HUES64 (cell line): ENCODE data around the gene ACAP3.

Experiments used
- H3K27ac ChIP-seq: 2 replicates; pipeline ENCODE4 v1.7.0; 2013; ENCODE audit warnings: low read depth, low read length, inconsistent platforms
- H3K27me3 ChIP-seq: 2 replicates; pipeline ENCODE4 v1.6.1; 2013; ENCODE audit warnings: mild to moderate bottlenecking, low read length; ENCODE audit not compliant: insufficient read depth
- H3K36me3 ChIP-seq: 2 replicates; pipeline ENCODE4 v1.6.1; 2013; ENCODE audit warnings: mild to moderate bottlenecking, low read length; ENCODE audit not compliant: insufficient read depth
- H3K4me1 ChIP-seq: 2 replicates; pipeline ENCODE4 v1.6.1; 2013; ENCODE audit warnings: mild to moderate bottlenecking, low read length, moderate library complexity; ENCODE audit not compliant: insufficient read depth
- H3K4me3 ChIP-seq: 2 replicates; pipeline ENCODE4 v1.5.1; 2013; ENCODE audit warnings: mild to moderate bottlenecking, low read length, moderate library complexity
- H3K9ac ChIP-seq: 2 replicates; pipeline ENCODE4 v1.6.1; 2013; ENCODE audit warnings: mild to moderate bottlenecking, low read depth, low read length
- H3K9me3 ChIP-seq: 2 replicates; pipeline ENCODE4 v1.6.1; 2013; ENCODE audit warnings: low read depth, low read length; ENCODE audit not compliant: insufficient read depth
- WGBS: fragments of 150-250, 120-280 bp; methylation state at CpG from one replicate; pipeline ENCODE4 v1.1.7; 2013; ENCODE audit warnings: missing lambda C conversion rate; 5-methylcytosine and 5-hydroxymethylcytosine counted together

Gene ACAP3

DNA sequence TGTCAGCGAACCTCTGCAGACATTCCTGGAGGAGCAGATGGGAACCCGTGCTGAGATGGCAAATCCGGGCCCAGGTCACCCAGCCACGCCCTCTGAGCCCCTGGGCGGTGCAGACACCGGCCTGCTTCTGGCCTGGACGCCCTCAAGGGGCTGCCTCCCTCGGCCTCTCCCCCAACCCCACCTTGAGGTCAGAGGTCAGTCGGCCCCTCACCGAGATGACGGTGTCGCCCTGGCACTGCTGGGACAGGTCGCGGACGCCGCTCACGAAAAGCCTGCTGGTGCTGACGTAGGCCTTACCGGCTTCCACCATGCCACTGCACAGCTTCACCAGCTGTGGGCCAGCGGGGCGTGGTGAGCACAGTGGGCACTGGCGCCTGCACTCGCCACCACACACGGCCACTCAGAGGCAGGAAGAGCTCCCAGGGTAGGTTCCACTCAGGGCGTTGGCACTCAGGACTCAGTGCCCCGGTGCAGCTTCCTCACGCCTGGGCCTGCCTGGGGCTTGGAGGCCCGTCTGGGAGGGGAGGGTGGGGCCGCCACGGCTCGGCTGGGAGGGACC, 4.7 kb downstream of the ACAP3 start:
- H3K9me3 ChIP-seq: no peaks in the 10 kb centered on the region
- H3K27me3 ChIP-seq: no peaks in the 10 kb centered on the region; the same call in 1 of the 2 replicates
- H3K27ac ChIP-seq: no peak overlapping the region
- no peak overlapping the region for H3K9ac ChIP-seq
- H3K4me1 ChIP-seq: peaks cover 23% of the 10 kb centered on the region
- WGBS: 89% methylated on average over 31 of the region's 31 CpGs
- no peaks in the 10 kb centered on the region for H3K36me3 ChIP-seq
- no peak overlapping the region for H3K4me3 ChIP-seq

- Histone ChIP-seq H3K9me3 (no peaks in the 10 kb centered on the region), H3K27ac (no peak overlapping the region), H3K9ac (no peak overlapping the region), H3K4me1 (peaks cover 23% of the 10 kb centered on the region), H3K27me3 (no peaks in the 10 kb centered on the region; the same call in 1 of the 2 replicates), H3K4me3 (no peak overlapping the region), H3K36me3 (no peaks in the 10 kb centered on the region)
- WGBS: 87% methylated on average over 9 of the region's 9 CpGs
Observed at GRCh38 chr1:1302006-1302430, 5.7 kb downstream of the ACAP3 start.

DNA sequence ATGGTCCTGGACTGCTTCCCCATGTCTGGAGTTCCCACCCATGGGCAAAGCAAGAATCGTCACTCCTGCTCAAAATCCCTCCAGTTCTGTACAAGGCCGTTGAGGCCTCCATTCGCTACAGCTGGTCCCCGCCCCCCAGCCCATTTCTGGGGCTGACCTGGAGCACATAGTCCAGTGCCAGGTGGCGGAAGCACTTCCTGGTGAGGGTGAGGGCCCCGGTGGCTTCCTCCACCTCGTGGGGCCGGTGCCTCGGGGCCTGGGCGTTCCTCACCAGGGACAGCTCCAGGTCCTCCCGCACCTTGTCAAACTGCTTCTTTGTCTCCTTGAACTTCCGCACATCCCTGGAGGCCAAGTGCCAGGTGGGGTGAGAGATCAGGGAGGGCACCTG, 7.4 kb downstream of the ACAP3 start:
- Histone ChIP-seq H3K4me3 (no peak overlapping the region), H3K36me3 (no peaks in the 10 kb centered on the region), H3K27me3 (no peaks in the 10 kb centered on the region), H3K9me3 (no peaks in the 10 kb centered on the region), H3K9ac (no peak overlapping the region), H3K27ac (no peak overlapping the region), H3K4me1 (peaks cover 9% of the 10 kb centered on the region)
- 88% methylated on average over 12 of the region's 12 CpGs for WGBS

- no peaks in the 10 kb centered on the region for H3K36me3 ChIP-seq
- peaks cover 4% of the 10 kb centered on the region; the same call in 1 of the 2 replicates for H3K4me1 ChIP-seq
- no peak overlapping the region for H3K9ac ChIP-seq
- no peaks in the 10 kb centered on the region for H3K9me3 ChIP-seq
- no peaks in the 10 kb centered on the region for H3K27me3 ChIP-seq
- no peak overlapping the region for H3K4me3 ChIP-seq
- H3K27ac ChIP-seq: no peak overlapping the region
- WGBS: 87% methylated on average over 22 of the region's 22 CpGs
Observed at GRCh38 chr1:1299686-1300351, 7.9 kb downstream of the ACAP3 start.

DNA sequence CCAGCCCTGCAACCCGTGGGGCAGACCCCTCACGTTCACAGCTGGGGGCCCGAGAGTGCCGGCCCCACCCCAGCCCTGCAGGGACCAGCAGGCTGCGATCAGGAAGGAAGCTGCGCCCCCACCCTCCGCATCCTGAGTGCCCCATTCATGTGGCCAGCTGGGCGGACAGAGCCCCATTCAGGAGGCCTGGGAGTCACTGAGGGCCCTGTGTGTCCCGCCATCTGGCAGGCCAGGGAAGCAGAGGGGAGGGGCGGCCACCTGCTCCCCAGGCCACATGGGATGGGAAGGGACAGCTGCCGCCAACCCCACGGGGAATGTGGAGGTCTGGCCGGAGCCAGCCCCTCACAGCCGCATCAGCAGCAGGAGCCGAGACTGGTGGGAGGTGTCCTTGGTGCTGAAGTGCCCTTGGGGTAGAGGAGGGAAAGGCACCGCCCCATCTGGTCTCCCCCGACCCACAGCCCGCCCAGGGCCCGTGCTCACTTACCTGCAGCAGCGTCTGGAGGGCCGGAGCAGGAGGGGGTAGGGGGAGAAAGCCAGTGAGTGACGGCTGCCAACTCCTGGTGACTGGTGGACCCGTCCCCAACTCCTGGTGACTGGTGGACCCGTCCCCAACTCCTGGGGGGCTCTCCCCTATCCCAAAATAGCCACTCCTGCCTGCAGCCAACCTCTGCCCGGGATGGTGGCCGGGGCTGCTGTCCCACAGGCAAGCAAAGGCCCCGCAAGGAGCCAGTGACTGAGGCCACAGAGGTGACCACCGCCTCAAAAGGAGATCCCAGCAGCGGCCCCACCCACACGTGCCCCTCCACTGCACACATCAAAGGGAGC, 8.7 kb downstream of the ACAP3 start:
- no peaks in the 10 kb centered on the region for H3K27me3 ChIP-seq
- no peak overlapping the region for H3K4me3 ChIP-seq
- no peaks in the 10 kb centered on the region for H3K36me3 ChIP-seq
- H3K9me3 ChIP-seq: no peaks in the 10 kb centered on the region
- H3K4me1 ChIP-seq: no peaks in the 10 kb centered on the region
- 67% methylated on average over 30 of the region's 30 CpGs for WGBS
- no peak overlapping the region for H3K9ac ChIP-seq
- H3K27ac ChIP-seq: no peak overlapping the region

DNA sequence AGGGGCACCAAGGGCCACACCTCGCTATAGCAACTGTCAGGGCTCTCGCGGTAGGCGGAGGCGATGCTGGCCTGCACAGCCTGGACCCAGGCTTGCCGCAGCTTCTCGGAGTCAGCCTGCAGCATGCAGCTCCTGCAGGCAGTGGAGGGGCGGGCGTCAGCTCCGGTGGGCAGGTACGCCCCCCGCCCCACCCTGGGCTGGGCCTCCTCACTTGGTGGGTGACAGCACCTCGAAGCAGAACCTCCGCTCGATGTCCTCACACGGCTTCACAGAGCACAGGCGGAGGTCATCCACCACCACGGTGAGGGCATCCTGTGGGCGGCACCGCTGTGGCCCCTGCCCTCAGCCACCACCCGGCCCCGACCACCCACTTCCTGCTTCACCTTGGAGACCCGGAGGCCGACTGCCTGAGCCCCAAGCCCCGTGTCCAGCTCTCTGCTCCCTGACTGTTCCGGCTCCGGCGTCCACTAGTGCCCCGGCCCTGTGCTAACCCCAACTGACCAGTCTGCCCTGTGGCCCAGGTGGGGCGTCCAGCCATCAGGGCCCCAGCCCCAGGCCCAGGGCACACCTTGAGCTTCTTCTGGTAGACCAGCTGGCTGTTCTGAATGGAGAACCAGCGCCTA, 9.8 kb downstream of the ACAP3 start:
- no peak overlapping the region for H3K9ac ChIP-seq
- H3K27me3 ChIP-seq: no peaks in the 10 kb centered on the region
- WGBS: 95% methylated on average over 31 of the region's 31 CpGs
- no peak overlapping the region for H3K4me3 ChIP-seq
- H3K4me1 ChIP-seq: no peaks in the 10 kb centered on the region
- H3K36me3 ChIP-seq: no peaks in the 10 kb centered on the region; the same call in 1 of the 2 replicates
- no peaks in the 10 kb centered on the region for H3K9me3 ChIP-seq
- no peak overlapping the region for H3K27ac ChIP-seq

GRCh38 chr1:1296070-1297061, 11.4 kb downstream of the ACAP3 start:
- Histone ChIP-seq H3K4me1 (no peaks in the 10 kb centered on the region), H3K4me3 (no peak overlapping the region), H3K9ac (no peak overlapping the region), H3K36me3 (no peaks in the 10 kb centered on the region; the same call in 1 of the 2 replicates), H3K27ac (no peak overlapping the region), H3K9me3 (no peaks in the 10 kb centered on the region), H3K27me3 (no peaks in the 10 kb centered on the region)
- 94% methylated on average over 62 of the region's 62 CpGs for WGBS

GRCh38 chr1:1295154-1295923, 12.4 kb downstream of the ACAP3 start:
- WGBS: 94% methylated on average over 35 of the region's 35 CpGs
- no peaks in the 10 kb centered on the region; the same call in 1 of the 2 replicates for H3K36me3 ChIP-seq
- H3K4me3 ChIP-seq: no peak overlapping the region
- no peaks in the 10 kb centered on the region for H3K9me3 ChIP-seq
- H3K9ac ChIP-seq: no peak overlapping the region
- H3K4me1 ChIP-seq: no peaks in the 10 kb centered on the region
- no peaks in the 10 kb centered on the region for H3K27me3 ChIP-seq
- no peak overlapping the region for H3K27ac ChIP-seq

DNA sequence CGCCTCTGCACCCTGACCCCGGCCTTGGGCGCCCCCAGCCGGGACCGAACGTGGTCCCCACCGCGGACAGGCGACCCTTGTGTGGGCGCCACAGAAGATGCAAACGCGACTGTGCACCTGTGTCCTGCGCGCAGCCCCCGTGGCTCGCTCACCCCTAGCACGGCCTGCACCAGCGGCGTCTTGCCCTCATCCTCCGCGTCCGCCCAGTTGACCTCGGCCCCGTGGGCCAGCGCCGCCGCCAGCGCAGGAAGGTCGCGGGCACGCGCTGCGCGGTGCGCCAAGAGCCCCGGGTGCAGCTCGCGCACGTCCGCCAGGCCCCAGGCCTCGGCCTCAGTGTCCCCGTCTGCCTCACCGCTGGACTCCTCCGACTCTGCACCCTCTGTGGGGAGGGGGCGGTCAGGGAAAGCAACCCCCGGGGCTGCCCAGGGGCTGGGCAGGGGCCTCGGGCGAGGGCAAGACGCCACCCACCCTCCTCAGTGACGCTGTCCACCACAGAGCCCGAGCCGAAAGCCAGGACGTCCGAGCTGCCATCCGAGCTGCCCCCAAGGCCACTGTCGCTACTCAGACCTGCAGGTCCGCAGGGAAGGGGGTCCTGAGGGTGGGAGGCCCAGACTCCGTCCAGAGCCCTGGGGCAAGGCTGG, 13.4 kb downstream of the ACAP3 start:
- no peaks in the 10 kb centered on the region for H3K4me1 ChIP-seq
- WGBS: 95% methylated on average over 58 of the region's 58 CpGs
- H3K9me3 ChIP-seq: no peaks in the 10 kb centered on the region
- no peaks in the 10 kb centered on the region for H3K27me3 ChIP-seq
- H3K9ac ChIP-seq: no peak overlapping the region
- no peak overlapping the region for H3K27ac ChIP-seq
- no peaks in the 10 kb centered on the region; the same call in 1 of the 2 replicates for H3K36me3 ChIP-seq
- peak overlapping the region; percentile 31; the same call in 1 of the 2 replicates for H3K4me3 ChIP-seq
